Skeletal muscle tissue (tissue), 4 donors: ENCODE measurements around the gene TSR3. TPM values are rescaled to one million over a fixed set of nuclear protein-coding genes. Genes with fewer than 3 reads are reported as not detected.

Experiments used
- H3K27ac ChIP-seq: one replicate; pipeline ENCODE4 v1.7.0; 2013; ENCODE audit warnings: mild to moderate bottlenecking, low read depth, low read length, inconsistent platforms
- H3K27me3 ChIP-seq, 3 donors: one replicate each; pipeline ENCODE4 v1.7.0; 2013; ENCODE audit warnings: low read length in 3 of 3; ENCODE audit not compliant: control insufficient read depth in 3 of 3, insufficient read depth in 3 of 3
- H3K36me3 ChIP-seq, 3 donors: one replicate each; pipeline ENCODE4 v1.7.0; 2013; ENCODE audit warnings: low read length in 3 of 3; ENCODE audit not compliant: control insufficient read depth in 3 of 3, insufficient read depth in 3 of 3
- H3K4me1 ChIP-seq, 3 donors: one replicate each; pipeline ENCODE4 v1.7.0; 2013; ENCODE audit warnings: low read length in 3 of 3, mild to moderate bottlenecking in 3 of 3; ENCODE audit not compliant: control insufficient read depth in 3 of 3, insufficient read depth in 3 of 3
- H3K4me3 ChIP-seq, 3 donors: one replicate each; pipeline ENCODE4 v1.7.0; 2013; ENCODE audit warnings: low read length in 3 of 3
- H3K9ac ChIP-seq, 3 donors: one replicate each; pipeline ENCODE4 v1.7.0; 2013; ENCODE audit warnings: low read length in 3 of 3, mild to moderate bottlenecking in 3 of 3, moderate library complexity in 2 of 3, low read depth in 1 of 3
- H3K9me3 ChIP-seq, 3 donors: one replicate each; pipeline ENCODE4 v1.7.0; 2013; ENCODE audit warnings: low read length in 3 of 3; ENCODE audit not compliant: control insufficient read depth in 3 of 3
- total RNA-seq: library from RNA; depleted of rRNA; stranded (reverse); fragments of >200 nt; gene quantifications from one replicate; pipeline ENCODE4 v1.2.3, GENCODE V29; 2014
- donor health status: Osteomylitis.

Gene TSR3
- total RNA-seq, 1 donor from 2014 or later, result 48.5 TPM

DNA sequence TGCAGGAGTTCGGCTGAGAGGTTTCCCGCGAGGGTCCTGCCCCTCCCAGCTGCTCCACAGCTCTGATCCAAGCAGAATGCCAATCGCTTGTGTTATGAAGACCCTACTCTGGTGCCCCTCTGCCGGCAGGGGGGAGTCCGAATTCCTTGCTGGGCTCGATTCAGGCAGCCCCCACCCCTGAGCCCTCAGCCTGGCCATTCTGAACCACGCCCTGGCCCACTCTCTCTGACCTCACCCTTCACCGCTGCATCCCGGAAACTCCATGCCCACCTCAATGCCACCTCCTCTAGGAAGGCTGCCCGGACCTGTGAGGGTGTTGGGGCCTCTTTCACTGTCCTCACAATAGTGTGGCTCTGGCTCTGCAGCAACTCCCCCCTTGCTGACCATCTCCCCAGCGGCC, 50.1 kb downstream of the TSR3 start:
- Histone ChIP-seq H3K36me3 (no peaks in the 10 kb centered on the region), H3K27ac (no peak overlapping the region), H3K27me3 (peaks cover 34 to 51% (median 48%) of the 10 kb centered on the region in 3 donors), H3K4me3 (no peak overlapping the region), H3K4me1 (peaks cover 2 to 17% (median 13%) of the 10 kb centered on the region in 3 donors), H3K9ac (peak overlapping the region in 1 of 3 donors; percentile 33), H3K9me3 (no peaks in the 10 kb centered on the region)

- Histone ChIP-seq H3K27me3 (peaks cover 34 to 51% (median 48%) of the 10 kb centered on the region in 3 donors), H3K4me3 (no peak overlapping the region), H3K4me1 (peaks cover 2 to 17% (median 13%) of the 10 kb centered on the region in 3 donors), H3K9me3 (no peaks in the 10 kb centered on the region), H3K27ac (no peak overlapping the region), H3K9ac (peak overlapping the region in 1 of 3 donors; percentile 33), H3K36me3 (no peaks in the 10 kb centered on the region)
Measured at GRCh38 chr16:1300664-1301476, 50.8 kb downstream of the TSR3 start.

GRCh38 chr16:1299868-1300203, 51.8 kb downstream of the TSR3 start:
- Histone ChIP-seq H3K36me3 (no peaks in the 10 kb centered on the region), H3K9ac (no peak overlapping the region), H3K4me1 (peaks cover 2 to 17% (median 13%) of the 10 kb centered on the region in 3 donors), H3K27ac (no peak overlapping the region), H3K27me3 (peaks cover 37 to 51% (median 48%) of the 10 kb centered on the region in 3 donors), H3K4me3 (no peak overlapping the region), H3K9me3 (no peaks in the 10 kb centered on the region)

Other genes with a start within 250 kb of the TSR3 start
- 26.1 TPM for gene CACNA1H, start 198.8 kb downstream of the TSR3 start, total RNA-seq
- not detected for gene TPSG1, start 126.6 kb downstream of the TSR3 start, total RNA-seq
- gene TPSB2, start 121.7 kb downstream of the TSR3 start, total RNA-seq, result not detected
- 1.0 TPM for gene TPSAB1, start 111.2 kb downstream of the TSR3 start, total RNA-seq
- not detected for gene TPSD1, start 95.8 kb downstream of the TSR3 start, total RNA-seq
- 35.0 TPM for gene UBE2I, start 42.2 kb downstream of the TSR3 start, total RNA-seq
- 1.0 TPM for gene BAIAP3, start 18.2 kb downstream of the TSR3 start, total RNA-seq
- gene GNPTG, start 53 bp upstream of the TSR3 start, total RNA-seq, result 18.3 TPM
- gene UNKL, start 62.8 kb upstream of the TSR3 start, total RNA-seq, result 3.7 TPM
- gene UQCC4, start 68.9 kb upstream of the TSR3 start, total RNA-seq, result 10.4 TPM
- not detected for gene PERCC1, start 79.2 kb upstream of the TSR3 start, total RNA-seq
- under 0.01 TPM for gene CCDC154, start 92.7 kb upstream of the TSR3 start, total RNA-seq
- 31.8 TPM for gene CLCN7, start 123.2 kb upstream of the TSR3 start, total RNA-seq
- gene PTX4, start 137.1 kb upstream of the TSR3 start, total RNA-seq, result 1.0 TPM
- gene TELO2, start 141.5 kb upstream of the TSR3 start, total RNA-seq, result 11.0 TPM
- gene TMEM204, start 181.8 kb upstream of the TSR3 start, total RNA-seq, result 8.9 TPM